Neural progenitor cell (in vitro differentiated cells): Measurements from ENCODE around the gene HMX3.

ENCODE experiments used
- CTCF ChIP-seq: fragments of 200-600 bp; sonication (generic); IDR thresholded peaks from 2 replicates; pipeline ENCODE4 v1.5.1; 2017; ENCODE audit warnings: antibody characterized with exemption, mild to moderate bottlenecking
- EZH2phosphoT487 ChIP-seq: fragments of 200-600 bp; sonication (generic); IDR thresholded peaks from 2 replicates; pipeline ENCODE4 v1.6.1; 2017; ENCODE audit warnings: antibody characterized with exemption

GRCh38 chr10:123151737-123152135 lies 16.0 kb downstream of the HMX3 start:
- no peak for TF ChIP-seq CTCF
- TF ChIP-seq EZH2phosphoT487 = peak; percentile 5
